HG02840 (cell line): ENCODE results near the gene ACTN2.

Experiments used
- ATAC-seq: cut with Tn5 transposase; IDR thresholded peaks from one replicate; pipeline ENCODE4 v1.9.1; 2021; ENCODE audit warnings: mild to moderate bottlenecking, moderate library complexity, moderate number of reproducible peaks; ENCODE audit not compliant: unreplicated experiment, low FRiP score

The ACTN2 gene

GRCh38 chr1:236734141-236734765, 48.0 kb downstream of the ACTN2 start:
- no peak for ATAC-seq

- no peak for ATAC-seq
These were observed 50.5 kb downstream of the ACTN2 start for GRCh38 chr1:236736761-236737160.

DNA sequence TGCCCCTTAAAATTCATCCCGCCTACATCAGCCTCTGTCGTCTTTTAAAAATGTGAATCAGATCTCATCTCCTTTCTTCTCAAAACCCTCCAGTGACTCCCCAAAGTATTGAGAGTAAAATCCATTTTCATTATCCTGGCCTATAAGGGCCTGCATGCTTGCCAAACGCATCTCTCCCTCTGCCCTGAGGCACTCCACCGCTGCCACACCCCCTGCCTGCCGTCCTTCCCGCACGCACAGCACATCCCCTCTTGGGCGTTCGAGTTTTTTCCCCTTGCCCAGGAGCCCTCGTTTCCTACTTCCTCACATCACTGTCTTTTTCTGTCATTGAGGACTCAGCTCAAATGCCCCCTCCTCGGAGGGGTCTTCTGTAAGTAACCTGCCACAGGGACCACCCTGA, 55.5 kb downstream of the ACTN2 start:
- ATAC-seq: no peak

DNA sequence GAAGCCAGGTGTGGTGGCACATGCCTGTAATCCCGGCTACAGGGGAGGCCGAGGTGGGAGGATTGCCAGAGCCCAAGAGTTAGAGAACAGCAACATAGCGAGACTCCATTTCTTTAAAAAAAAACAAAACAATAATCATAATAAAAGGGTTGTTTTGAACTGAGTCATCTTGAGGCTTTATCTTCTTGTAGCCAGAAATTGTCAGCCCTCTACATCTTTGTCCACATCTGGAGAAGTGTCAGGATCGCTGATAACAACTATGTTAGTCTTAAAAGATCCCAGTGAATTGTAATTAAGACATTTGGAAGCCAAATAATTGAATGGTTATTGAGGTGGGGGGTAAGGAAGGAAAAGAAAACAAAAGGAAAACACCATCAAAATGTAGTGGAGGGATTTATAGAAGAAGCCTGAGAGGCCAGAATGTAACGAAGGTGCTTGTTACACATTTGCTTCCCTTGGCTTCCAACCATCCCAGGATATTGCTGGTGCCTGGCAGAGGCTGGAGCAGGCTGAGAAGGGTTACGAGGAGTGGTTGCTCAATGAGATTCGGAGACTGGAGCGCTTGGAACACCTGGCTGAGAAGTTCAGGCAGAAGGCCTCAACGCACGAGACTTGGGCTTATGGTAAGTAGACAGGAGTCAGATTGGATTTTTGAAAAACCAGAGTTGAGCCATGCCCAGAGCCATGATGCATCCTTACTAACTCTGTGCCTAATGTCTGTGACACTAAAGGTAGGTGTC, 56.3 kb downstream of the ACTN2 start:
- no peak for ATAC-seq

DNA sequence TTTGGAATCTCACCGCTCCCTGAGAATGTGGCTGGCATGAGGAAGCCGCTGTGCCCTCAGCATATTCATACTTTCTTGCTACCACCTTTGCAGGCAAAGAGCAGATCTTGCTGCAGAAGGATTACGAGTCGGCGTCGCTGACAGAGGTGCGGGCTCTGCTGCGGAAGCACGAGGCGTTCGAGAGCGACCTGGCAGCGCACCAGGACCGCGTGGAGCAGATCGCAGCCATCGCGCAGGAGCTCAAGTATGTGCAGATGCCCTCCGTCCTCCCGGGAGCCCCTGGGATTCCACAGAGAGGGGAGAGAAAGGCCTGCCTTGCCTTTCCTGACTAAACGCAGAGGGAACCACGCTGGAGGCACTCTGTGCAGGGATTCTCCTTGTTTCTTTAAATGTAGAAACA, 58.2 kb downstream of the ACTN2 start:
- ATAC-seq: no peak

DNA sequence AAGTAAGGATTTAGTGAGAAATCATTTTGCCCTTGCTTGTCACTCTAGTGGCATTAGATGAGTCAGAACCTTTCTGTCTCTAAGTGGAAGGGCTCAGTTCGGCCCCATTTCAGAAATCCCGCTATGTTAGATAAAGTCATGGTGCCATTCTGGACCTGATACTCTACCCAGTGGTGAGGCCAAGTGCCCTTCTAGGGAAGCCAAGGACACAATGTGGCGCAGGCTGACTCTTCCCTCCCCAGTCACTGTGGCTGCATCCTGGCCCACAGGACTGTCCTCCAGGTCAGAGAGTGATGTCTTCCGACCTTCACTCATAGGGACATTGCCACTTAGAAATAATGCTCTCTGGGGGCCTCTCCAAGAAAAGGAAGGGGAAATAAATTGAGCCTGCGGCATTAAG, 60.5 kb downstream of the ACTN2 start:
- no peak for ATAC-seq

GRCh38 chr1:236747311-236747985, 61.1 kb downstream of the ACTN2 start:
- ATAC-seq: no peak

- no peak for ATAC-seq
These were observed 62.1 kb downstream of the ACTN2 start for GRCh38 chr1:236748268-236748870.

GRCh38 chr1:236750928-236751327, 64.6 kb downstream of the ACTN2 start:
- ATAC-seq: no peak

- no peak for ATAC-seq
These were observed 65.1 kb downstream of the ACTN2 start for GRCh38 chr1:236751385-236751784.

GRCh38 chr1:236751935-236752334, 65.6 kb downstream of the ACTN2 start:
- no peak for ATAC-seq

DNA sequence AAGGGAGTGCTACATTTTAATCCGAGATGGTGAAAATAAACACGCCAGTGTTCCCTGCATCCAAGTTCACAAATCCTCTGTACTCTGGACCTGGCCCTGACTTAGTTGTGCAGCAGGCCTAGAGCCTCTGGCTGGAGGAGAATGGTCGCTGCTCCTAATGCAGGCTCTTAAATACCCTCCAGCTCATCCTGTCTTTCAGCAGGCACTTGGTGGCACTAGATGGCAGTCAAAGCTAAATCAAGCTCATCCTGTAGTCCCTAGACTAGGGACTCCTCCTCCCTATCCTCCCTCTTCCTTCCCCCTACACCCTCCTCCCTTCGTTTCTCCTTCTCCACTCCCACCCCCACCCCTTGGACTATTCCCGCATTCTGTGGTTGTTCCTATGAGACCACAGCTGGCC, 67.2 kb downstream of the ACTN2 start:
- ATAC-seq: no peak

DNA sequence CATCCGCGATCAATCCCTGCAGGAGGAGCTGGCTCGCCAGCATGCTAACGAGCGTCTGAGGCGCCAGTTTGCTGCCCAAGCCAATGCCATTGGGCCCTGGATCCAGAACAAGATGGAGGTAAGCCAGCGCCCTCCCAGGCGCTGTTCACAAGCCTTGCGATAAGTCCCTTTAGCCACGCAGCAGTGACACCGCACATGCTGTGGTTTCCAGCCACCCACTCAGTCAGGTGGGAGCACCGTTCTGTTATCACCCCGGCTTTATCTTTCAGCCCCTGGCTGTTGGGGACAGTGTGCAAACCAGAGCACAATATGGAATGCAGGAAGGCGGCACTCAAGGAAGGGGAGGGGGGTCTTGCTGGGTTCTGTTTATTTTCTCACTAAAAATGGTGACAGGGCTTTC, 67.7 kb downstream of the ACTN2 start:
- no peak for ATAC-seq

DNA sequence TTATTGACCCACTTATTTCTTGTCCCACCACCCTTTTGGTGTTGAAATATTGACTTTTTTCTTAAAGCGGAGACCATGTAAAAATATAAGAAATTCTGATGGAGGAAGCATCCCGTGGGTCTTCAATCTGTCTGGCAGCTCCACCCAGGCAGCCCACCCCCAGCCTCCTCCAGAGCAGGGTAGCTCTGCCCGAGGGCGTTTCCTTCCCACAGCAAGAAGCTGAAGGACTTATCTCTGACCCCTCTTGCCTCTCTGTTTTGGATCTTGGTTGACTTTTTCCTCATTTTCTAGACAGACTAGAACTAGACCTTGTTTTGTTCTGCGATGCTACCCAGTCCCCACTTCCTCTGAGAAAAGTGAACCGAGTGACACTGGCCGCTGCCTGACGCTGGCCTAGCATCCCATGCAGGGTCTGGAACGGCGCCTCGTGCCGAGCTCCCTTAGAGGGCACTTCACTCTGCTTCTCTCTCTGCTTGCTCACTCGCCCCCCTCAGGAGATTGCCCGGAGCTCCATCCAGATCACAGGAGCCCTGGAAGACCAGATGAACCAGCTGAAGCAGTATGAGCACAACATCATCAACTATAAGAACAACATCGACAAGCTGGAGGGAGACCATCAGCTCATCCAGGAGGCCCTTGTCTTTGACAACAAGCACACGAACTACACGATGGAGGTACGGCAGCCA, 68.4 kb downstream of the ACTN2 start:
- ATAC-seq: no peak

DNA sequence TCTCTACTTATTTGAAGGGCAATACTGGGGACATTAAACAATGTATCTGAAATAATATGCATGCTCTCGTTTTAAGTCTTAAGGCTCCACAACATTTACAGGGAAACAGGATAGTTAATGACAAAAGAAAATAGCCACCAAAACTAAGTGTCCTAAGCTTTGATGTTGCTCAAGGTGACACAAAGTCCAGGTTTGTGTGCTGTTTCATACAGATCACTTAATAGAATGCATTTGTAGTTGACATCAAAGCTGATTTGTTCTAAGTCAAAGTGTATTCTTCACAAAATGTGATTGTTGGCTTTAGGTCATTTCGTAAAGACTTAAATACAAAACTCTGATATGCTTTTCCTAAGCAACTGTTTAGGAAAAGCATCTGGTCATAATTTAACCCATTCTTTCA, 71.3 kb downstream of the ACTN2 start:
- no peak for ATAC-seq

GRCh38 chr1:236759252-236759859, 73.1 kb downstream of the ACTN2 start:
- no peak for ATAC-seq

- no peak for ATAC-seq
These were observed 74.2 kb downstream of the ACTN2 start for GRCh38 chr1:236760480-236760879.

DNA sequence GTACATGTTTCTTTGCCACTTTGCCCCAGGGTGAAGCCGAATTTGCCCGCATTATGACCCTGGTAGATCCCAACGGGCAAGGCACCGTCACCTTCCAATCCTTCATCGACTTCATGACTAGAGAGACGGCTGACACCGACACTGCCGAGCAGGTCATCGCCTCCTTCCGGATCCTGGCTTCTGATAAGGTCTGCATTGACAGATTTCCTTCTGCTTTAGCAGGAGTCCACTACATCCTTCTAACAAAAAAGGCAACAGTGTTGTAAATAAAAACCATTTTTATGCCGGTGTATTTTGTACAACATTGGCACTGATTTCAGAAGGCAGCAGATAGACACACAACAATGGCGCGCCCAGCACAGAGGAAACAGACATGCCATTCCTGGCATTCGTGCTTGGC, 74.7 kb downstream of the ACTN2 start:
- ATAC-seq: no peak

GRCh38 chr1:236761397-236762132, 75.3 kb downstream of the ACTN2 start:
- no peak for ATAC-seq

GRCh38 chr1:236762410-236762809, 76.1 kb downstream of the ACTN2 start:
- no peak for ATAC-seq
